Natural killer cell (primary cell): ENCODE measurements around the gene PDE11A. TPM values are rescaled to one million over a fixed set of nuclear protein-coding genes. Genes with fewer than 3 reads are reported as not detected.

Source experiments
- ATAC-seq, 3 donors: fragments of 150-1000 bp in 2 of 3; fragments of 200-7000 bp in 1 of 3; cut with Tn5 transposase; 1 replicate in 1 of 3; 2 replicates in 2 of 3; pipeline ENCODE4 v1.10.0; 2021; ENCODE audit warnings: mild to moderate bottlenecking in 2 of 3, moderate library complexity in 2 of 3
- DNase-seq, 2 donors: peaks; one replicate each; pipeline versions ENCODE4 v3.0.0 to v3.0.0-alpha.2; 2013 to 2021; ENCODE audit warnings: mixed read lengths in 1 of 2
- H3K27ac ChIP-seq: one replicate; pipeline ENCODE4 v1.5.1; 2013; ENCODE audit warnings: mild to moderate bottlenecking, low read length
- H3K27me3 ChIP-seq: one replicate; pipeline ENCODE4 v1.6.1; 2013; ENCODE audit warnings: low read length; ENCODE audit not compliant: control insufficient read depth, insufficient read depth
- H3K36me3 ChIP-seq: one replicate; pipeline ENCODE4 v1.6.1; 2013; ENCODE audit warnings: low read length; ENCODE audit not compliant: control insufficient read depth, insufficient read depth
- H3K4me1 ChIP-seq: one replicate; pipeline ENCODE4 v1.6.1; 2013; ENCODE audit warnings: low read length; ENCODE audit not compliant: control insufficient read depth, insufficient read depth
- H3K4me3 ChIP-seq: one replicate; pipeline ENCODE4 v1.5.1; 2013; ENCODE audit warnings: low read length
- H3K9me3 ChIP-seq: one replicate; pipeline ENCODE4 v1.6.1; 2013; ENCODE audit warnings: low read length; ENCODE audit not compliant: control insufficient read depth, insufficient read depth
- H3K27ac Mint-ChIP-seq, 2 donors: one replicate each; pipeline ENCODE4 v1.8.0; 2022; ENCODE audit warnings: mild to moderate bottlenecking in 2 of 2, mixed read lengths in 2 of 2, moderate library complexity in 1 of 2
- H3K27me3 Mint-ChIP-seq, 2 donors: one replicate each; pipeline ENCODE4 v1.8.0; 2022; ENCODE audit warnings: low read depth in 2 of 2, mixed read lengths in 2 of 2
- H3K36me3 Mint-ChIP-seq: one replicate; pipeline ENCODE4 v1.8.0; 2022; ENCODE audit warnings: mixed read lengths
- H3K4me1 Mint-ChIP-seq, 2 donors: one replicate each; pipeline ENCODE4 v1.8.0; 2022; ENCODE audit warnings: mixed read lengths in 2 of 2
- H3K4me3 Mint-ChIP-seq: one replicate; pipeline ENCODE4 v1.8.0; 2022; ENCODE audit warnings: mild to moderate bottlenecking, moderate library complexity, mixed read lengths
- H3K9me3 Mint-ChIP-seq, 2 donors: one replicate each; pipeline ENCODE4 v1.8.0; 2022; ENCODE audit warnings: mixed read lengths in 2 of 2
- CTCF ChIP-seq: fragments of 200-600 bp; IDR thresholded peaks from one replicate; pipeline ENCODE4 v1.8.0; 2022; ENCODE audit warnings: antibody characterized with exemption
- WGBS: methylation state at CpG from one replicate; pipeline ENCODE4 v1.1.7; 2013; ENCODE audit warnings: missing lambda C conversion rate; ENCODE audit not compliant: insufficient coverage; 5-methylcytosine and 5-hydroxymethylcytosine counted together
- intact Hi-C: fragments of 100-400 bp; cut with micrococcal nuclease; formaldehyde crosslinking; loops from one replicate; pipeline ENCODE4 v1.14.2; 2022
- total RNA-seq, 4 donors: library from RNA; stranded (reverse); fragments of 120-200 nt in 1 of 4; gene quantifications; one replicate each; pipeline versions ENCODE4 v1.2.3 to v1.2.4, GENCODE V29; 2013 to 2022

PDE11A gene
- total RNA-seq, 3 donors from 2014 or later (not counting 1 experiment from before 2014, with no cell fraction given) = not detected

- H3K36me3 ChIP-seq = peaks cover 26% of the 10 kb centered on the region
- H3K4me1 Mint-ChIP-seq = peaks cover 34 to 49% of the 10 kb centered on the region in 2 donors
- no peak for TF ChIP-seq CTCF
- peaks cover 11% of the 10 kb centered on the region for H3K4me1 ChIP-seq
- ATAC-seq = no peak
- intact Hi-C loops = no loop called here
- H3K27me3 ChIP-seq = no peaks in the 10 kb centered on the region
- H3K27me3 Mint-ChIP-seq = no peaks in the 10 kb centered on the region
- H3K9me3 ChIP-seq = no peaks in the 10 kb centered on the region
- peak overlapping the region in 1 of 2 donors; percentile 47 for H3K27ac Mint-ChIP-seq
- no peaks in the 10 kb centered on the region for H3K9me3 Mint-ChIP-seq
- no peak for DNase-seq
- no peak overlapping the region for H3K4me3 Mint-ChIP-seq
- H3K4me3 ChIP-seq = no peak overlapping the region
- no peaks in the 10 kb centered on the region for H3K36me3 Mint-ChIP-seq
- H3K27ac ChIP-seq = no peak overlapping the region
Observed at GRCh38 chr2:178115271-178115670, 42.7 kb upstream of the PDE11A start.

GRCh38 chr2:178114462-178114861 is 41.9 kb upstream of the PDE11A start:
- WGBS = 85% methylated on average over 2 of the region's 2 CpGs
- H3K4me3 Mint-ChIP-seq = peak overlapping the region; percentile 51
- H3K4me3 ChIP-seq = no peak overlapping the region

GRCh38 chr2:178112202-178113152 is 39.9 kb upstream of the PDE11A start, which contains the start of gene RBM45:
Gene RBM45 (plus strand): TSS chr2:178112437. CDS start chr2:178112547, 110 bp downstream.
- peak within 1 kb of the TSS; percentile 92 for H3K4me3 Mint-ChIP-seq
- Histone ChIP-seq H3K36me3 (peaks cover 11% of the 10 kb centered on the region), H3K4me1 (peaks cover 11% of the 10 kb centered on the region), H3K4me3 (peak within 1 kb of the TSS; percentile 73), H3K27ac (peak within 1 kb of the TSS; percentile 51), H3K27me3 (no peaks in the 10 kb centered on the region), H3K9me3 (no peaks in the 10 kb centered on the region)
- H3K36me3 Mint-ChIP-seq = no peaks in the 10 kb centered on the region
- intact Hi-C loops = loop anchor here (1.0 to 2.0 kb wide), 2 partner anchors 168 to 302 kb away; no protein-coding TSS in a partner anchor
- no peaks in the 10 kb centered on the region for H3K27me3 Mint-ChIP-seq
- H3K4me1 Mint-ChIP-seq = peaks cover 30 to 38% of the 10 kb centered on the region in 2 donors
- under 1% methylated on average over 60 of the region's 60 CpGs for WGBS
- peak within 1 kb of the TSS; percentile 79 to 87 for H3K27ac Mint-ChIP-seq
- peak; percentile 95 for TF ChIP-seq CTCF
- ATAC-seq (peak; percentile 91 to 98 (median 94)), DNase-seq (peak; percentile 84 to 91)
- no peaks in the 10 kb centered on the region for H3K9me3 Mint-ChIP-seq

More at GRCh38 chr2:178114462-178114861, 41.9 kb upstream of the PDE11A start:
- no peaks in the 10 kb centered on the region for H3K9me3 Mint-ChIP-seq
- H3K9me3 ChIP-seq = no peaks in the 10 kb centered on the region
- peaks cover 11% of the 10 kb centered on the region for H3K4me1 ChIP-seq
- intact Hi-C loops = no loop called here
- peak in 1 of 2 donors; percentile 2 for DNase-seq
- no peaks in the 10 kb centered on the region for H3K36me3 Mint-ChIP-seq
- peaks cover 34 to 44% of the 10 kb centered on the region in 2 donors for H3K4me1 Mint-ChIP-seq
- H3K36me3 ChIP-seq = peaks cover 20% of the 10 kb centered on the region
- H3K27me3 Mint-ChIP-seq = no peaks in the 10 kb centered on the region
- H3K27ac ChIP-seq = no peak overlapping the region
- peak overlapping the region; percentile 47 to 69 for H3K27ac Mint-ChIP-seq
- no peak for ATAC-seq
- no peaks in the 10 kb centered on the region for H3K27me3 ChIP-seq
- no peak for TF ChIP-seq CTCF
